NB4 (cell line): ENCODE measurements around the gene PPM1K.

Experiments
- CTCF ChIP-seq: IDR thresholded peaks from one replicate; pipeline ENCODE4 v1.5.1; 2012; ENCODE audit warnings: low read depth, low read length
- MYC ChIP-seq: IDR thresholded peaks from 2 replicates; pipeline ENCODE4 v1.6.1; 2011; ENCODE audit warnings: low read depth, low read length
- POLR2A ChIP-seq: IDR thresholded peaks from 2 replicates; pipeline ENCODE4 v1.6.1; 2011; ENCODE audit warnings: mild to moderate bottlenecking; ENCODE audit not compliant: insufficient read length; ENCODE audit errors: extremely low read depth
- TF ChIP-seq, protein P1 (sequence below): IDR thresholded peaks from 2 replicates; pipeline ENCODE4 v1.6.1; 2011; ENCODE audit warnings: low read depth, low read length

- TF ChIP-seq CTCF (no peak), POLR2A (no peak), MYC (no peak)
- TF ChIP-seq, protein P1, sequence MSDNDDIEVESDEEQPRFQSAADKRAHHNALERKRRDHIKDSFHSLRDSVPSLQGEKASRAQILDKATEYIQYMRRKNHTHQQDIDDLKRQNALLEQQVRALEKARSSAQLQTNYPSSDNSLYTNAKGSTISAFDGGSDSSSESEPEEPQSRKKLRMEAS = no peak
Observed at GRCh38 chr4:88230461-88230891, 53.9 kb downstream of the PPM1K start.
